ENCODE data around the gene GAS2.

GRCh38 chr11:22624742-22625447 lies 41.5 kb upstream of the GAS2 start:
- TF ChIP-seq REST (IDR thresholded peaks at IDR 0.05; ENCODE audit: borderline replicate concordance) (peak; percentile 55), EP300 (conservative IDR thresholded peaks at IDR 0.05; ENCODE audit: poor library complexity, severe bottlenecking) (no peak), POLR2AphosphoS5 (IDR thresholded peaks at IDR 0.05) (no peak), CTCF (IDR thresholded peaks at IDR 0.05; ENCODE audit: poor library complexity, severe bottlenecking) (peak; percentile 81), EZH2 (IDR thresholded peaks at IDR 0.05; ENCODE audit: borderline replicate concordance, insufficient read depth, low read length, poor library complexity, severe bottlenecking) (no peak), TAF1 (IDR thresholded peaks at IDR 0.05; ENCODE audit: low read depth) (peak; percentile 81), RAD21 (conservative IDR thresholded peaks at IDR 0.05) (peak; percentile 63), SMC3 (conservative IDR thresholded peaks at IDR 0.05; ENCODE audit: poor library complexity) (peak; percentile 58), MXI1 (conservative IDR thresholded peaks at IDR 0.05; ENCODE audit: poor library complexity, severe bottlenecking) (no peak)

Data from neural cell (in vitro differentiated cells).